GM21390 (cell line): ENCODE results near the gene MRPL9.
"Not testable (repeated sequence)": the region's sequence is repeated elsewhere in the genome, so short reads cannot be mapped to it uniquely, and the experiment has no call there.

ENCODE experiments used
- ATAC-seq: cut with Tn5 transposase; IDR thresholded peaks from one replicate; pipeline ENCODE4 v1.9.1; 2021; ENCODE audit not compliant: unreplicated experiment

MRPL9 gene

GRCh38 chr1:151787689-151788088 lies 24.4 kb upstream of the MRPL9 start:
- ATAC-seq: no peak

GRCh38 chr1:151783796-151784195 lies 20.5 kb upstream of the MRPL9 start:
- ATAC-seq: no peak

- ATAC-seq: no peak
Measured at GRCh38 chr1:151782741-151783140, 19.4 kb upstream of the MRPL9 start.

- not testable (repeated sequence) for ATAC-seq
Measured at GRCh38 chr1:151782026-151782425, 18.7 kb upstream of the MRPL9 start.

GRCh38 chr1:151780736-151781135 lies 17.4 kb upstream of the MRPL9 start:
- not testable (repeated sequence) for ATAC-seq

- ATAC-seq: no peak
Measured at GRCh38 chr1:151779852-151780251, 16.6 kb upstream of the MRPL9 start.

- no peak for ATAC-seq
Measured at GRCh38 chr1:151777317-151777716, 14.0 kb upstream of the MRPL9 start.

GRCh38 chr1:151776665-151777062 lies 13.4 kb upstream of the MRPL9 start:
- no peak for ATAC-seq

GRCh38 chr1:151775894-151776664 lies 12.8 kb upstream of the MRPL9 start:
- ATAC-seq: no peak

- ATAC-seq: no peak
Measured at GRCh38 chr1:151774256-151774922, 11.1 kb upstream of the MRPL9 start.

GRCh38 chr1:151773702-151774101 lies 10.4 kb upstream of the MRPL9 start:
- ATAC-seq: no peak

- not testable (repeated sequence) for ATAC-seq
Measured at GRCh38 chr1:151769270-151769669, 6.0 kb upstream of the MRPL9 start.

GRCh38 chr1:151768351-151769066 lies 5.2 kb upstream of the MRPL9 start:
- ATAC-seq: not testable (repeated sequence)

- no peak for ATAC-seq
Measured at GRCh38 chr1:151763990-151764389, 694 bp upstream of the MRPL9 start.

GRCh38 chr1:151760597-151761385 lies 2.5 kb downstream of the MRPL9 start:
- no peak for ATAC-seq

GRCh38 chr1:151759241-151759640 lies 4.1 kb downstream of the MRPL9 start:
- ATAC-seq: no peak

GRCh38 chr1:151756291-151756690 lies 7.0 kb downstream of the MRPL9 start:
- ATAC-seq: no peak

- no peak for ATAC-seq
Measured at GRCh38 chr1:151741516-151741915, 21.8 kb downstream of the MRPL9 start.

- ATAC-seq: no peak
Measured at GRCh38 chr1:151739590-151740355, 23.5 kb downstream of the MRPL9 start.

GRCh38 chr1:151737479-151737878 lies 25.8 kb downstream of the MRPL9 start:
- no peak for ATAC-seq
